Natural killer cell (primary cell): ENCODE data around the gene FHOD3. TPM values are rescaled to one million over a fixed set of nuclear protein-coding genes. Genes with fewer than 3 reads are reported as not detected.

Experiments
- ATAC-seq, 3 donors: fragments of 150-1000 bp in 2 of 3; fragments of 200-7000 bp in 1 of 3; cut with Tn5 transposase; 1 replicate in 1 of 3; 2 replicates in 2 of 3; pipeline ENCODE4 v1.10.0; 2021; ENCODE audit warnings: mild to moderate bottlenecking in 2 of 3, moderate library complexity in 2 of 3
- DNase-seq, 2 donors: peaks; one replicate each; pipeline versions ENCODE4 v3.0.0 to v3.0.0-alpha.2; 2013 to 2021; ENCODE audit warnings: mixed read lengths in 1 of 2
- H3K27ac ChIP-seq: one replicate; pipeline ENCODE4 v1.5.1; 2013; ENCODE audit warnings: mild to moderate bottlenecking, low read length
- H3K27me3 ChIP-seq: one replicate; pipeline ENCODE4 v1.6.1; 2013; ENCODE audit warnings: low read length; ENCODE audit not compliant: control insufficient read depth, insufficient read depth
- H3K36me3 ChIP-seq: one replicate; pipeline ENCODE4 v1.6.1; 2013; ENCODE audit warnings: low read length; ENCODE audit not compliant: control insufficient read depth, insufficient read depth
- H3K4me1 ChIP-seq: one replicate; pipeline ENCODE4 v1.6.1; 2013; ENCODE audit warnings: low read length; ENCODE audit not compliant: control insufficient read depth, insufficient read depth
- H3K4me3 ChIP-seq: one replicate; pipeline ENCODE4 v1.5.1; 2013; ENCODE audit warnings: low read length
- H3K9me3 ChIP-seq: one replicate; pipeline ENCODE4 v1.6.1; 2013; ENCODE audit warnings: low read length; ENCODE audit not compliant: control insufficient read depth, insufficient read depth
- H3K27ac Mint-ChIP-seq, 2 donors: one replicate each; pipeline ENCODE4 v1.8.0; 2022; ENCODE audit warnings: mild to moderate bottlenecking in 2 of 2, mixed read lengths in 2 of 2, moderate library complexity in 1 of 2
- H3K27me3 Mint-ChIP-seq, 2 donors: one replicate each; pipeline ENCODE4 v1.8.0; 2022; ENCODE audit warnings: low read depth in 2 of 2, mixed read lengths in 2 of 2
- H3K36me3 Mint-ChIP-seq: one replicate; pipeline ENCODE4 v1.8.0; 2022; ENCODE audit warnings: mixed read lengths
- H3K4me1 Mint-ChIP-seq, 2 donors: one replicate each; pipeline ENCODE4 v1.8.0; 2022; ENCODE audit warnings: mixed read lengths in 2 of 2
- H3K4me3 Mint-ChIP-seq: one replicate; pipeline ENCODE4 v1.8.0; 2022; ENCODE audit warnings: mild to moderate bottlenecking, moderate library complexity, mixed read lengths
- H3K9me3 Mint-ChIP-seq, 2 donors: one replicate each; pipeline ENCODE4 v1.8.0; 2022; ENCODE audit warnings: mixed read lengths in 2 of 2
- WGBS: methylation state at CpG from one replicate; pipeline ENCODE4 v1.1.7; 2013; ENCODE audit warnings: missing lambda C conversion rate; ENCODE audit not compliant: insufficient coverage; 5-methylcytosine and 5-hydroxymethylcytosine counted together
- intact Hi-C: fragments of 100-400 bp; cut with micrococcal nuclease; formaldehyde crosslinking; loops from one replicate; pipeline ENCODE4 v1.14.2; 2022
- total RNA-seq, 4 donors: library from RNA; stranded (reverse); fragments of 120-200 nt in 1 of 4; gene quantifications; one replicate each; pipeline versions ENCODE4 v1.2.3 to v1.2.4, GENCODE V29; 2013 to 2022
- TF ChIP-seq, protein P1 (sequence below): fragments of 200-600 bp; IDR thresholded peaks from one replicate; pipeline ENCODE4 v1.8.0; 2022; ENCODE audit warnings: antibody characterized with exemption

The FHOD3 gene
- total RNA-seq, 3 donors from 2014 or later (not counting 1 experiment from before 2014, with no cell fraction given), result not detected

DNA sequence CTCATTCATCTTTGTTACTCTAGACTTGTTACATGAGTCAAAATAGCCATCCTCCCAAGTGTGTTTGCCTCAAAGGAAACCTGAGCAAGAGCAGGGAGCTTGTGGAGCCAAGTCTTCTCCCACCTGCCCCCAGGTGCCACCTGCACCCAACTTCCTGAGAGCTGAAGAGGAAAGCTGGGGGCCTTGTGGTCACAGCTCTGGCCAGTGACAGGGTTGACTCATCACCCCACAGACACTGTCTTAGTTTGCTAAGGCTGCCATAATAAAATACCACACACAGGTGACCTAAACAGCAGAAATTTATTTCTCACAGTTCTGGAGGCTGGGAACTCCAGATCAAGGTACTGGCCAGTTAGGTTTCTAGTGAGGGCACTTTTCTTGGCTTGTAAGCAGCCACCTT lies 431.7 kb downstream of the FHOD3 start:
- no peak for ATAC-seq
- no peaks in the 10 kb centered on the region for H3K9me3 ChIP-seq
- H3K27me3 ChIP-seq, result no peaks in the 10 kb centered on the region
- Mint-ChIP-seq H3K27ac (no peak overlapping the region), H3K9me3 (no peaks in the 10 kb centered on the region), H3K36me3 (no peaks in the 10 kb centered on the region), H3K27me3 (peaks cover 0 to 8% of the 10 kb centered on the region in 2 donors), H3K4me1 (no peaks in the 10 kb centered on the region), H3K4me3 (no peak overlapping the region)
- intact Hi-C loops, result no loop called here
- TF ChIP-seq, protein P1, sequence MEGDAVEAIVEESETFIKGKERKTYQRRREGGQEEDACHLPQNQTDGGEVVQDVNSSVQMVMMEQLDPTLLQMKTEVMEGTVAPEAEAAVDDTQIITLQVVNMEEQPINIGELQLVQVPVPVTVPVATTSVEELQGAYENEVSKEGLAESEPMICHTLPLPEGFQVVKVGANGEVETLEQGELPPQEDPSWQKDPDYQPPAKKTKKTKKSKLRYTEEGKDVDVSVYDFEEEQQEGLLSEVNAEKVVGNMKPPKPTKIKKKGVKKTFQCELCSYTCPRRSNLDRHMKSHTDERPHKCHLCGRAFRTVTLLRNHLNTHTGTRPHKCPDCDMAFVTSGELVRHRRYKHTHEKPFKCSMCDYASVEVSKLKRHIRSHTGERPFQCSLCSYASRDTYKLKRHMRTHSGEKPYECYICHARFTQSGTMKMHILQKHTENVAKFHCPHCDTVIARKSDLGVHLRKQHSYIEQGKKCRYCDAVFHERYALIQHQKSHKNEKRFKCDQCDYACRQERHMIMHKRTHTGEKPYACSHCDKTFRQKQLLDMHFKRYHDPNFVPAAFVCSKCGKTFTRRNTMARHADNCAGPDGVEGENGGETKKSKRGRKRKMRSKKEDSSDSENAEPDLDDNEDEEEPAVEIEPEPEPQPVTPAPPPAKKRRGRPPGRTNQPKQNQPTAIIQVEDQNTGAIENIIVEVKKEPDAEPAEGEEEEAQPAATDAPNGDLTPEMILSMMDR, result no peak
- no peak for DNase-seq
- no peak overlapping the region for H3K27ac ChIP-seq
- H3K36me3 ChIP-seq, result no peaks in the 10 kb centered on the region
- no peak overlapping the region for H3K4me3 ChIP-seq
- no peaks in the 10 kb centered on the region for H3K4me1 ChIP-seq

DNA sequence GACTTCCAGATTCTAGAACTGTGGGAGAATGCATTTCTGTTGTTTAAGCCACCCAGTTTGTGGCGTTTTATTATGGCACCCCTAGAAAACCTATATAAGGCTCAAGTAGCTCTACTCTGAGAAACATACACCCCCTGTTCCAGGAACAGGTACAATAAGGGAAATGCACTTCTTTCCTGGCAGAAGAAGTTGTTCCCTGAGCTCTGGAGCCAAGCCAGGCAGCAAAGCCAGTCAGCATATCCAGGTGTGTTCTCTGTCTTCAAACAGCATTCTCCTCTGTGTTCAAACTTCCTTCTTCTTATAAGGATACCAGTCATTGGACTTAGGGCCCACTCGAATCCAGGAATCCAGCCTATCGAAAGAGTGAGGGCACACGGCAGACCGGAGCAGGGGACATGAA lies 434.8 kb downstream of the FHOD3 start:
- intact Hi-C loops, result no loop called here
- 87% methylated on average over 5 of the region's 5 CpGs for WGBS
- Mint-ChIP-seq H3K36me3 (no peaks in the 10 kb centered on the region), H3K9me3 (no peaks in the 10 kb centered on the region), H3K27ac (no peak overlapping the region), H3K4me1 (no peaks in the 10 kb centered on the region), H3K27me3 (peaks cover 0 to 8% of the 10 kb centered on the region in 2 donors), H3K4me3 (no peak overlapping the region)
- H3K4me1 ChIP-seq, result no peaks in the 10 kb centered on the region
- TF ChIP-seq, protein P1, result no peak
- no peaks in the 10 kb centered on the region for H3K27me3 ChIP-seq
- H3K4me3 ChIP-seq, result no peak overlapping the region
- no peaks in the 10 kb centered on the region for H3K9me3 ChIP-seq
- DNase-seq, result no peak
- no peak overlapping the region for H3K27ac ChIP-seq
- no peaks in the 10 kb centered on the region for H3K36me3 ChIP-seq
- no peak for ATAC-seq

DNA sequence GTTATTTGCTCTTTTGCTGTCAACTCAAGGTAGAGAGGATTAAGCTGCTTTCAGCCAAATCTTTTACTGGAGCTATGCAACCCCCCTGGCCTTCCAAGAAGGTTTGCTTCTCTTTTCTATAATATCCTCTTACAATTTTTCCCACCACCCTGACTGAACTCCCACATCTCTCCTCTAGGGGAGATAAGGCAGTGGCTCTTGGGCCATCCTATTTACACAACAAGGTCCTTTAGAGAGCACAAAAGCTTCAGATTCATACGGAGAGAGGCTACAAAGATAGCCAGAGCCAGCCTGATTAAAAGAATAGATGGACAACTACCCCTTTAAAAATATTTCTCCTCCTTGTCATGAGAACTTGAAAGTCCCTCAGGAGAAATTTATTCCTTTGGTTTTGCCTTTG lies 435.6 kb downstream of the FHOD3 start:
- ATAC-seq (no peak), DNase-seq (no peak)
- Mint-ChIP-seq H3K36me3 (no peaks in the 10 kb centered on the region), H3K9me3 (no peaks in the 10 kb centered on the region), H3K4me3 (no peak overlapping the region), H3K27me3 (peaks cover 0 to 17% of the 10 kb centered on the region in 2 donors), H3K4me1 (no peaks in the 10 kb centered on the region), H3K27ac (no peak overlapping the region)
- H3K36me3 ChIP-seq, result no peaks in the 10 kb centered on the region
- no peaks in the 10 kb centered on the region for H3K4me1 ChIP-seq
- H3K9me3 ChIP-seq, result no peaks in the 10 kb centered on the region
- H3K27ac ChIP-seq, result no peak overlapping the region
- TF ChIP-seq, protein P1, result no peak
- 57% methylated on average over 1 of the region's 1 CpG for WGBS
- H3K4me3 ChIP-seq, result no peak overlapping the region
- intact Hi-C loops, result no loop called here
- no peaks in the 10 kb centered on the region for H3K27me3 ChIP-seq

DNA sequence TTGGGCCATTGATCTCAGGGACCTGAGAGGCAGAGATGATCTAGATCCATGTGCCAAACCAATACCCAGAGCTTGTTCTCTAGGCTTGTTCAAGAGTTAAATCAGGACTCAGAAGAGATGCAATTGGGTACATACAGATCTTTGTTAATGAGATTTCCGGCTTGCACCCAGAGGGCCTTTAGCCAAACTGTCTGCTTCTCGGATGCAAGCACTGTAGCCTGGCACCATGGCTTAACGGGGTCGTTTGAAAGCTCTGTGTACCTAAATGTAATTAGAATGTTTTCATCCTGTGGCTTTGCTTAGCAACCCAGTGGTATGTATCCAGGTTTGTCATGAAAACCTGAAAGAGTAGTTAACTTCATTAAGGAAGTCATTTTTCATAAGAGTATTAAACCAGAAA lies 437.1 kb downstream of the FHOD3 start:
- no peak overlapping the region for H3K4me3 Mint-ChIP-seq
- 88% methylated on average over 4 of the region's 4 CpGs for WGBS

More for the DNA sequence above, 437.1 kb downstream of the FHOD3 start:
- Mint-ChIP-seq H3K4me1 (no peaks in the 10 kb centered on the region), H3K27me3 (peaks cover 5 to 17% of the 10 kb centered on the region in 2 donors), H3K36me3 (no peaks in the 10 kb centered on the region), H3K27ac (no peak overlapping the region), H3K9me3 (no peaks in the 10 kb centered on the region)
- TF ChIP-seq, protein P1, result no peak
- no peak overlapping the region for H3K4me3 ChIP-seq
- no peak overlapping the region for H3K27ac ChIP-seq
- H3K9me3 ChIP-seq, result no peaks in the 10 kb centered on the region
- no peak for ATAC-seq
- no peaks in the 10 kb centered on the region for H3K36me3 ChIP-seq
- intact Hi-C loops, result no loop called here
- H3K4me1 ChIP-seq, result no peaks in the 10 kb centered on the region
- no peak for DNase-seq
- H3K27me3 ChIP-seq, result no peaks in the 10 kb centered on the region
